LoVo (cell line): ENCODE results near the gene HHAT.
A peak's percentile ranks its signal among the peaks of the same experiment; 100 is the strongest.

ENCODE experiments used
- DNase-seq: peaks from one replicate; pipeline ENCODE4 v3.0.0-alpha.2; 2016; ENCODE audit warnings: low spot score

Gene HHAT

GRCh38 chr1:210328746-210329503 is at the start of gene HHAT:
Gene HHAT (plus strand): TSS chr1:210328902. CDS start chr1:210348976, 20,074 bp downstream.
- DNase-seq, result peak; percentile 76

GRCh38 chr1:210280221-210280620 is 48.5 kb upstream of the HHAT start:
- no peak for DNase-seq

- DNase-seq, result no peak
Observed at GRCh38 chr1:210288116-210288515, 40.6 kb upstream of the HHAT start.

GRCh38 chr1:210289248-210289647 is 39.5 kb upstream of the HHAT start:
- DNase-seq, result no peak

- DNase-seq, result no peak
Observed at GRCh38 chr1:210291081-210291764, 37.5 kb upstream of the HHAT start.

GRCh38 chr1:210291786-210292230 is 36.9 kb upstream of the HHAT start:
- DNase-seq, result no peak

- peak; percentile 39 for DNase-seq
Observed at GRCh38 chr1:210292231-210292871, 36.4 kb upstream of the HHAT start.

- no peak for DNase-seq
Observed at GRCh38 chr1:210293171-210293607, 35.5 kb upstream of the HHAT start.

GRCh38 chr1:210294999-210295745 is 33.5 kb upstream of the HHAT start:
- DNase-seq, result no peak

- DNase-seq, result no peak
Observed at GRCh38 chr1:210296682-210297081, 32.0 kb upstream of the HHAT start.

- no peak for DNase-seq
Observed at GRCh38 chr1:210298296-210298695, 30.4 kb upstream of the HHAT start.

- DNase-seq, result no peak
Observed at GRCh38 chr1:210298936-210299335, 29.8 kb upstream of the HHAT start.

- no peak for DNase-seq
Observed at GRCh38 chr1:210299501-210299900, 29.2 kb upstream of the HHAT start.

GRCh38 chr1:210300923-210301614 is 27.6 kb upstream of the HHAT start:
- DNase-seq, result no peak

GRCh38 chr1:210301615-210302000 is 27.1 kb upstream of the HHAT start:
- no peak for DNase-seq

GRCh38 chr1:210302501-210302900 is 26.2 kb upstream of the HHAT start:
- DNase-seq, result no peak

- no peak for DNase-seq
Observed at GRCh38 chr1:210303391-210303790, 25.3 kb upstream of the HHAT start.

GRCh38 chr1:210310562-210311153 is 18.0 kb upstream of the HHAT start:
- DNase-seq, result no peak

GRCh38 chr1:210311726-210312493 is 16.8 kb upstream of the HHAT start:
- no peak for DNase-seq

- no peak for DNase-seq
Observed at GRCh38 chr1:210313046-210313595, 15.6 kb upstream of the HHAT start.
